ENCODE results near the gene MATCAP1. TPM values are rescaled to one million over a fixed set of nuclear protein-coding genes. Genes with fewer than 3 reads are reported as not detected.

The MATCAP1 gene
- total and polyA plus RNA-seq, 2 of the 8 experiments (the other 6 are each of a cell fraction or from before 2014, with no cell fraction given) = 22.9 to 27.5 TPM

DNA sequence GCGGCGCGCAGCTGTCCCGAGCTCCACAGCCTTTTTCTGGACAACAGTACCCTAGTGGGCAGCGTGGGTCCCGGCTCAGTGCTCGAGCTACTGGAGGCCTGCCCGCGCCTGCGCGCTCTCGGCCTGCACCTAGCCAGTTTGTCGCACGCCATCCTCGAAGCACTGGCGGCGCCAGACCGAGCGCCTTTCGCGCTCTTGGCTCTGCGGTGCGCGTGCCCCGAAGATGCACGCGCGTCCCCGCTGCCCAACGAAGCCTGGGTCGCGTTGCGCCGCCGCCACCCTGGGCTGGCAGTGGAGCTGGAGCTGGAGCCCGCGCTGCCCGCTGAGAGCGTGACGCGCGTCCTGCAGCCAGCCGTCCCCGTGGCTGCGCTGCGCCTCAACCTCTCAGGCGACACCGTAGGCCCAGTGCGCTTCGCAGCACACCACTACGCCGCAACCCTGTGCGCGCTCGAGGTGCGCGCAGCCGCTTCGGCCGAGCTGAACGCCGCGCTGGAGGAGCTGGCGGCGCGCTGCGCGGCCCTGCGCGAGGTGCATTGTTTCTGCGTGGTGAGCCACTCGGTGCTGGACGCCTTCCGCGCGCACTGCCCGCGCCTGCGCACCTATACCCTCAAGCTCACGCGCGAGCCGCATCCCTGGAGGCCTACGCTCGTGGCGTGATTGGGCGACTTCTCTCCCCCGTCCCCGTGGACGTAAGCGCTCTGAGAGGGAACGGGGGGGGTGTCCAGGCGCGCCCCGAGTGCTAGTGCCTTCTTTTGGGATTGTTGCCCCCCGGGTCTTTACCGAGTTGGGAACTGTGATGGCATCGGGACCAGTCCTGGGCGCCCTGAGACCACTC, 20.4 kb downstream of the MATCAP1 start:
- no peak overlapping the region for H2BK20ac ChIP-seq (ENCODE audit: low read length)
- H3K9me3 ChIP-seq (ENCODE audit: insufficient read depth in 2 of 2, low read depth in 1 of 2, low read length in 1 of 2) = no peaks in the 10 kb centered on the region
- H3K4me3 ChIP-seq (ENCODE audit: extremely low read depth in 1 of 4, insufficient read depth in 2 of 4, low read depth in 3 of 4, low read length in 4 of 4) = peak overlapping the region; percentile 11 to 56 (median 22); a peak in 6 of 8 replicates
- no peak overlapping the region for H2BK5ac ChIP-seq (ENCODE audit: low read depth, low read length)
- H4K5ac ChIP-seq (ENCODE audit: insufficient read length, low read depth, low read length) = no peak overlapping the region
- H3K14ac ChIP-seq (ENCODE audit: insufficient read length) = no peak overlapping the region
- CTCF ChIA-PET (ENCODE audit: partially characterized antibody) = interaction anchor here (0.6 to 19.3 kb wide), 15 partner anchors 6 to 481 kb away, joined by 3 to 291 read pairs (median 5); partner anchors contain the start of genes B3GNT9, ELMO3, FBXL8 and HSF4
- no peak overlapping the region for H3K27ac ChIP-seq (ENCODE audit: low read depth, low read length)
- H3K18ac ChIP-seq (ENCODE audit: extremely low read depth, low read length) = peak overlapping the region; percentile 48; the same call in 1 of the 2 replicates
- H2BK12ac ChIP-seq (ENCODE audit: low read depth, low read length) = no peak overlapping the region
- peak overlapping the region; percentile 71 to 98 for H3K4me2 ChIP-seq (ENCODE audit: insufficient read depth in 1 of 2, low read depth in 2 of 2, low read length in 2 of 2)
- no peak overlapping the region; the same call in 1 of the 2 replicates for H2BK15ac ChIP-seq (ENCODE audit: low read length)
- no peaks in the 10 kb centered on the region for H3K79me2 ChIP-seq (ENCODE audit: control insufficient read depth in 1 of 2, insufficient read depth in 2 of 2, low read length in 2 of 2)
- no peak overlapping the region for H3K23ac ChIP-seq (ENCODE audit: insufficient read length)
- no peak overlapping the region for H2BK120ac ChIP-seq (replicated peaks; ENCODE audit: low read depth, low read length)
- FAIRE-seq = no peak
- H3K36me3 ChIP-seq (ENCODE audit: control insufficient read depth in 2 of 4, insufficient read depth in 4 of 4, low read length in 3 of 4) = peaks cover 0 to 14% (median 0%) of the 10 kb centered on the region in 4 experiments; a peak in 1 of 8 replicates
- peak overlapping the region; percentile 75; the same call in 1 of the 2 replicates for H2AFZ ChIP-seq (ENCODE audit: low read length)
- H4K20me1 ChIP-seq (replicated peaks in 1 of 2; ENCODE audit: control insufficient read depth in 1 of 2, insufficient read depth in 2 of 2, low read length in 2 of 2) = peaks cover 2 to 23% of the 10 kb centered on the region in 2 experiments
- POLR2A ChIA-PET (ENCODE audit: partially characterized antibody) = interaction anchor here (0.7 to 7.9 kb wide), 6 partner anchors 8 to 39 kb away, joined by 3 to 59 read pairs (median 10); partner anchors contain the start of genes B3GNT9 and MATCAP1
- no peak overlapping the region for H4K8ac ChIP-seq (ENCODE audit: extremely low read depth, insufficient read depth, low read length)
- peak in 1 of 2 experiments; percentile 73 for DNase-seq (ENCODE audit: low read depth in 1 of 2, low spot score in 2 of 2)
- no peak overlapping the region for H4K91ac ChIP-seq (replicated peaks; ENCODE audit: insufficient read length, low read length)
- H3K9ac ChIP-seq (replicated peaks in 1 of 4; ENCODE audit: extremely low read depth in 1 of 4, low read depth in 3 of 4, low read length in 3 of 4) = no peak overlapping the region
- H3K27me3 ChIP-seq (replicated peaks in 1 of 4; ENCODE audit: control insufficient read depth in 3 of 4, extremely low read depth in 1 of 4, insufficient read depth in 3 of 4, low read length in 3 of 4) = peaks cover 93 to 100% (median 99%) of the 10 kb centered on the region in 4 experiments
- WGBS, 2 experiments (ENCODE audit: extremely low coverage in 1 of 2, insufficient coverage in 1 of 2, insufficient read length in 1 of 2, insufficient replicate concordance in 2 of 2, low coverage in 1 of 2, low lambda C conversion rate in 2 of 2, missing lambda C conversion rate in 1 of 2) = 4% methylated on average over 92 of the region's 99 CpGs; no CpG with 5 or more reads in 1 of the 2 experiments
- no peak overlapping the region for H3K56ac ChIP-seq (replicated peaks; ENCODE audit: insufficient read length, low read depth, low read length)
- peaks cover 15% of the 10 kb centered on the region for H3K23me2 ChIP-seq (ENCODE audit: low read depth, low read length)
- no peak overlapping the region for H2AK5ac ChIP-seq (ENCODE audit: low read depth, low read length)
- H3K4me1 ChIP-seq (replicated peaks in 1 of 4; ENCODE audit: control insufficient read depth in 3 of 4, insufficient read depth in 4 of 4, low read length in 3 of 4) = peaks cover 0 to 33% (median 30%) of the 10 kb centered on the region in 4 experiments; a peak in 6 of 7 replicates
- peak overlapping the region; percentile 85 for H3K4ac ChIP-seq (replicated peaks; ENCODE audit: insufficient read length, low read depth, low read length)
- H3K79me1 ChIP-seq (ENCODE audit: low read depth, low read length) = no peaks in the 10 kb centered on the region
- TF ChIP-seq SP4 (IDR thresholded peaks at IDR 0.05; ENCODE audit: low read length) (no peak), GTF2F1 (IDR thresholded peaks at IDR 0.05; ENCODE audit: borderline replicate concordance, low read depth, low read length) (no peak), TAF7 (optimal IDR thresholded peaks at IDR 0.05; ENCODE audit: borderline replicate concordance, low read depth, low read length) (no peak), RBBP5 (IDR thresholded peaks at IDR 0.05; ENCODE audit: borderline replicate concordance, low read depth, low read length) (peak; percentile 44; the same call in 1 of the 2 replicates), GABPA (IDR thresholded peaks at IDR 0.05; ENCODE audit: borderline replicate concordance, insufficient read depth, low read length) (no peak), KDM4A (IDR thresholded peaks at IDR 0.05; ENCODE audit: low read depth, low read length, severe bottlenecking) (peak; percentile 80), RNF2 (IDR thresholded peaks at IDR 0.05; ENCODE audit: borderline replicate concordance, low read depth, low read length, missing control alignments, poor library complexity, severe bottlenecking) (peak; percentile 94), SIN3A (conservative IDR thresholded peaks at IDR 0.05 in 1 of 2, IDR thresholded peaks at IDR 0.05 in 1 of 2; ENCODE audit: low read depth in 1 of 2, low read length in 2 of 2) (0 out of 4 replicates have a peak, but pooled peaks of 1 of the 2 experiments have one; percentile 17), EGR1 (IDR thresholded peaks at IDR 0.05; ENCODE audit: borderline replicate concordance, low read depth, low read length) (no peak)
